ENCODE data around the gene LPP.
A peak's percentile ranks its signal among the peaks of the same experiment; 100 is the strongest.

LPP gene

GRCh38 chr3:188742755-188743550 is 589.0 kb downstream of the LPP start:
- no peak for DNase-seq

GRCh38 chr3:188744166-188744565 is 590.2 kb downstream of the LPP start:
- DNase-seq, result no peak

DNA sequence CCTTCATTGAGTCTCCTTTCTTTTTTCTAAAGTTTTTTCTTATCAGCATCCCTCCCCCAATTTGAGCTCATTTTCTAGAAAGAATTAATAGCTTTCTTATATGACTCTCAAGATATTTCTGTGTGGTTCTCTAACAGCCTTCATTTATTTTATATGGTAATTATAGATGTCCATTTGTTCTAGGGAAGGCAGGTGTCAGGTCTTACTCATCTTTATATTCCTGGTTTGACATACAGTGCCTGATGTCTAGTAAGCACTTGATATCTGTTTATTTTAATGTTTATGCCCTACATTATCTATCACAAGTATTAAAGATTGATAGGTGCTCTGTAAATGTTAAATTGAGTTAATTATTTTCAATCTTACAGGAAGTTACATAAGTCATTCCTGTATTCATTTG is 591.1 kb downstream of the LPP start:
- no peak for DNase-seq

- DNase-seq, result no peak
Measured at GRCh38 chr3:188746291-188746783, 592.4 kb downstream of the LPP start.

DNA sequence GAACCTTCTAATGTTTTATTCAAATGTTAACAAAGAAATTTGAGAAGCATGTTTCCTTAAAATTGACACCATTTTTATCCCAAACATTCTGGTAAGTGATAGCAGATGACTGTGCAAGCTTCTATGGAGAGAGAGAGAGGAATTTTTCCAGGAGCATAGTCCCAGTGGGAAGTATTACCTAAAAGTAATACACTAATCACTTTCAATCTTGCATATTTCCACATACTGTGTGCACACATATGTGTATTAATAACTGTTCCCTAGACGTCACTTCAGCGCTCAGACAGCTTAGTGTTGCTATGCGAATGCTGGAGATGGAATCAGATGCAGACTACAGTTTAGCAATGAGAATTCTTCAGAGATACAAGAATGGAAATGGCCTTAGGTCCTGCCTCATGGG is 593.5 kb downstream of the LPP start:
- DNase-seq, result no peak

- peak; percentile 48 for DNase-seq
Measured at GRCh38 chr3:188749010-188749617, 595.2 kb downstream of the LPP start.

DNA sequence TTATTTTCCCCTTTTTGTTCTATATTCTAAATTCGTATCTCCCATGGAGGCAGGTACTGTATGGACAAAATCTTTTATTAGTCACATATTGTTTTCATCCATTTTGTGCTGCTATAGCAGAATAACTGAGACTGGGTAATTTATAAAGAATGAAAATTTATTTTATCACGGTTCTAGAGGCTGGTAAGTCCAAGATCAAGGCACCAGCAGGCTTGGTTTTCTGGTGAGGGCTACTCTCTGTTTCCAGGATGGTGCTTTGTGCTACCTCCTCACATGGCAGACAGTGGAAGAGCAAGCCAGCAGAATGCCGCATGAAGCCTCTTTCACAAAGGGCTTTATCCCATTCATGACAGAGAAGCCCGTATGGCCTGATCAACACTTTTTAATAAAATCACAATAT is 595.9 kb downstream of the LPP start:
- no peak for DNase-seq

GRCh38 chr3:188750617-188751016 is 596.7 kb downstream of the LPP start:
- peak; percentile 14 for DNase-seq

- no peak for DNase-seq
Measured at GRCh38 chr3:188752850-188753249, 598.9 kb downstream of the LPP start.

DNA sequence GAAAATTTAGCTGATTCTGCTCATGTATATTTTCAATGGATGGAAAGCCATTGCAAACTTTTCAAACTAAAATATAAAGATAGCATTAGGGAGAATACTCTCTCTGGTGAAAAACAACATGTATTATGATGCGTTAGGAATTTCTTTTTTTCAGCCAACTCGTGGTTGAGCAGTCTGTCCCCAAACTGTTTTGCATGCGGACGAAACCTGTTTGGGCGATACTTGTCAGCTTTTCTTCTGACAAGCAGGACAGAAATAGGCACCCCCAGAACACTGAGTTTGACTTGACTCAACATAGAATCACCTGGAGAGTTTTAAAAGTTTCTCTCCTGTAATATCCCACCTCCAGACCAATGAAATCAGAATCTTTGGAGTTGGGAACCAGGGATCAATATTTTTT is 600.3 kb downstream of the LPP start:
- no peak for DNase-seq

DNA sequence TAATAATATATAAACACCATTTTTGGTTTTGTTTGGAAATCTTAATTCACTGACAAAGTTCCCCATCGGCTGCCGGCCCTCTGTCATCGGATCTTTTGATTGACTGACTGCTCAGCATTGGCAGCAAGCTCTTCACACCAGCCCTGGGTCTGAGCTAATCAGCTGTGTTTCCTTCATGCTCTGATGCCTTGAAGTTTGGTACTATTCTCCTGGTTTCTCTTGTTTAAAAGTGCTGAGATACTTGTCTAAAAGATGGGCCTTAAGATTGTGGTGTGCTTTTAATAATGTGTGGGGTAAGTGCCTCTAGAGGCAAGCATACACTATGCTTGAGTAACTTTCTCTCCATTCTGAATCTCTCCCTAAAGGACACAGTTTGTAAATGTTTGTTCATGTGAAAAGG is 602.3 kb downstream of the LPP start:
- DNase-seq, result no peak

DNA sequence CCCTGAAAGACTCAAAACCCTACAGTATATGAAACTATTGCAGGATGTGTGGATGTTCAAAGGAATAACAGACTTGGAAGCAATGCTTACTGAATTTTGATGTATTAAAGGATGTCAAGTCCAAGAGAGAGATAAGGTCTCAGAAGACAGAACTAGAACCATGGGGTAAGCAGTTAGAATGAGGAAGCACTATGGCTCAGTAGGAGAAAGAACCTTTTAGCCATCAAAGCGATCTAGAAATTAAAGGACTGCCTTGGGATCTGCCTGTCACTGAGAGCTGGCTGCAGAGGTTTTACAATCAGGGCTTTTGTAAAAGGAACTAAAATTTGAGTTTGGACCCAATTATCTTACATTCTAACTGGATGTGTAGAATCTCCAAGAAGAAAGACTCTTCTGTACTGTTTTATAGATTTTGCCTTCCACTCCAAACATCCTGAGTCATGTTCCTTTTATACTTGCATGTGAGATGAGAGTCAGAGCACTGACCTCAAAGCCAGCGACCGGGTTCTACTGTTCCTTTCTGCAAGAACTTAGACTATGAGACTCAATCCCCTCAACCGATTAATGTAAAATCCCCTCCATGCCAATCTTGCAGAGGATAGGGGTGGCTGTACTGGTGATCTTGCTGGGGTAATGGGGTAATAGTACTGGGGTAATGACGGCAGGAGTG is 605.5 kb downstream of the LPP start:
- peak; percentile 19 for DNase-seq

- DNase-seq, result no peak
Measured at GRCh38 chr3:188760408-188760807, 606.5 kb downstream of the LPP start.

DNA sequence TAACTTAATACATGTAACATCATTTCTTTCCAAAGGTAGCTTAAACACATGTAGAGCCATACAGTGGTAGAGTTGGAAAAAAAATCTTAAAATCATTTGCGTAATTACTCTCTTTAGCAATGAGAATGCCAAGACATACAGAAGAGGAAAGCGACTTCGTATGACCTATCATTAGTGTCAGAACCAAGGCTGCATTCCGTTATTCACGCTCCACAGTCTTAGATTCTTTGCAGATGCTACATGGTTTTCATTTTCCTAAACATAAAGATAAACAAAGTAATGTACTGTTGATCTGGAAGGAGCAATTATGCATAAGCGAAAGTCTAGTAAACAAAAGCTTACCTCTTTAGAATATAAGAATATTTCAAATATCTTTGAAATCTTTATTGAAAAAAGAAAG is 607.5 kb downstream of the LPP start:
- no peak for DNase-seq

GRCh38 chr3:188761964-188762363 is 608.0 kb downstream of the LPP start:
- DNase-seq, result no peak

- DNase-seq, result no peak
Measured at GRCh38 chr3:188764609-188765008, 610.7 kb downstream of the LPP start.

- DNase-seq, result no peak
Measured at GRCh38 chr3:188769831-188770230, 615.9 kb downstream of the LPP start.

- DNase-seq, result no peak
Measured at GRCh38 chr3:188772886-188773285, 618.9 kb downstream of the LPP start.

DNA sequence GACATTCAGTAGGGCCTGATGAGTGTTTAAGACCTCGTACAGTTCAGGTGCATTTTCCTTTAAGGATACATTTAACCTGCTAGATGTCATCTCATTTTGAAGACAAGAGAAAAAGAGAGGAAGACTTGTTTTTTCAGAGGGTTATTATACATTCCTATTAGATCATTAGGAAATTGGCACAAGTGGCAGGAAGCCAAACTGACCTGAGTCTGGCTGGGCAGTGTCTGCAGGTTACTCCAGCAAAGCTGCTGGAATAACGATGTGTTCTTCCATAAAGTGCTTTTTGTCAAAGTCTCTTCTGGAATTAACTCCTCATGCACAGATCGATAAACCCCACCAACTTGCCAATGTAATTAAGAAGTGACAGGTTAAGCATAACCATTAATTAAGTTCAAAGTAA is 621.5 kb downstream of the LPP start:
- DNase-seq, result no peak

- no peak for DNase-seq
Measured at GRCh38 chr3:188776447-188776846, 622.5 kb downstream of the LPP start.

DNA sequence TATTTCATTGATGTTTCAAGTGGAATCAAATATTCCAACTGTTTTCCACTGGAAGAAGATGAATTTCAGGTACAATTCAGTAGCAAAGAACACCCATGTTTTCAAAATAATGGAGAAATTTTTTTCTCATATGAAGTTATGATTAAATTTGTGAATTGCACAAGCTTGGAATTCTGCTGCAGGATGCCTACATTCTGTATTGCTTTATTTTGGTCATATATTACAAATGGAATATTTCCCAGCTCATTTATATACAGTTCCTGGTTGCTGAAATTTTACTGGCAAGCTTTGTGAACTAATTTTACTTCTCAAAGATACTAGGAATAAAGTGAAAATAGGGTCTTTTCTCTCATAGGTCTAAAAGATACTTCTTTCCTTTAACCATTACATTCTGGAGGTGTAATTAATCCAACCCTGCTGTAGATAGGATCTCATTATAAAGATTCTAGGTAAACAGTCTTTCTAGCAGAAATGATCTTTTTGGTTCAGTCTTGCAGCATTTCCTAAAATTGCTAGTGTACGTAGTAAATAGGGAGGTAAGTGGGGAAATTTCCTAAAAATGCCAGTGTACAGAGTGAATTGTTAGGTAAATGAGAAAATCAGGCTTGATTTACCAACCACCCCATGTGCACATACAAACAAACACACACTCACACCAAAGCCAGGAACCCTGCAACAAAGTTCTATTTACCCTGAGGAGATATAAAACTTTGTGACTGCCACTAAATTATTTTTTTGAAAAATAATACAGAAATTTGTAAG is 624.3 kb downstream of the LPP start:
- peak; percentile 84 for DNase-seq

GRCh38 chr3:188779281-188779980 is 625.5 kb downstream of the LPP start:
- no peak for DNase-seq
